GM21529 (cell line): Measurements from ENCODE around the gene SLC16A3.
"Not testable (repeated sequence)": the region's sequence is repeated elsewhere in the genome, so short reads cannot be mapped to it uniquely, and the experiment has no call there.

Source experiments
- ATAC-seq: cut with Tn5 transposase; IDR thresholded peaks from one replicate; pipeline ENCODE4 v1.9.1; 2021; ENCODE audit not compliant: unreplicated experiment

Gene SLC16A3

GRCh38 chr17:82245134-82246039, 16.5 kb downstream of the SLC16A3 start:
- ATAC-seq = no peak

- no peak for ATAC-seq
Measured at GRCh38 chr17:82246040-82246364, 17.2 kb downstream of the SLC16A3 start.

GRCh38 chr17:82246365-82247181, 17.7 kb downstream of the SLC16A3 start:
- no peak for ATAC-seq

DNA sequence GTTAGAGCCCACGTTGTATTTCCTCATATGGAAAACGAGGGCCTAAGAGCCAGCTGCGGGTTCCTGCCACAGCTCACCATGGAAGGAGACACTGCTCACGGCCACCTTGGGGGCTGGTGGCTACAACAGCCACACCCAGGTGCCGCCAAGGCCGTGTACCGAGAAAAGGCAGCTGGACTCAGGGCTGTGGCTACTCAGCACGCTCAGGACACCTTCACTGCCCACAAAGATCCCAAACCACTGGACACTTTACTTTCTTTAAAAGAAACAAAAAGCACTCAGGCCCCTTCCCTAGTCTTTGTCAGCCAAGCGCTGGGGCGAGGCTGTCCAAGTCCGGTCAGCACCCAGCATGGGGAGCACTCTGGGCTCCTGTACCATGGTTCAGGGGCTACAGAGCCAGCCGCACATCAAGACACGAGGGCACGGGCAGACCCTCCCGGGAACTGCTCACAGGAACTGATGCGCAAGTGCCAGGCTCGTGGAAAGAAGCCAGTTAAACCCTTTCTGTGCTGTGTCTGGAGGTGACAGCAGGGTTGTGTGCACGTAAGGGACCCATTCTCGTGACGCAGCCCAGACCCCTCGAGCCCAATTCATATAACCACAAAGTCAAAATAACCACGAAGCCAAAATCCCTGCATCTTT, 18.5 kb downstream of the SLC16A3 start:
- no peak for ATAC-seq

GRCh38 chr17:82247856-82248671, 19.2 kb downstream of the SLC16A3 start:
- no peak for ATAC-seq

- no peak for ATAC-seq
Measured at GRCh38 chr17:82248815-82249674, 20.2 kb downstream of the SLC16A3 start.

DNA sequence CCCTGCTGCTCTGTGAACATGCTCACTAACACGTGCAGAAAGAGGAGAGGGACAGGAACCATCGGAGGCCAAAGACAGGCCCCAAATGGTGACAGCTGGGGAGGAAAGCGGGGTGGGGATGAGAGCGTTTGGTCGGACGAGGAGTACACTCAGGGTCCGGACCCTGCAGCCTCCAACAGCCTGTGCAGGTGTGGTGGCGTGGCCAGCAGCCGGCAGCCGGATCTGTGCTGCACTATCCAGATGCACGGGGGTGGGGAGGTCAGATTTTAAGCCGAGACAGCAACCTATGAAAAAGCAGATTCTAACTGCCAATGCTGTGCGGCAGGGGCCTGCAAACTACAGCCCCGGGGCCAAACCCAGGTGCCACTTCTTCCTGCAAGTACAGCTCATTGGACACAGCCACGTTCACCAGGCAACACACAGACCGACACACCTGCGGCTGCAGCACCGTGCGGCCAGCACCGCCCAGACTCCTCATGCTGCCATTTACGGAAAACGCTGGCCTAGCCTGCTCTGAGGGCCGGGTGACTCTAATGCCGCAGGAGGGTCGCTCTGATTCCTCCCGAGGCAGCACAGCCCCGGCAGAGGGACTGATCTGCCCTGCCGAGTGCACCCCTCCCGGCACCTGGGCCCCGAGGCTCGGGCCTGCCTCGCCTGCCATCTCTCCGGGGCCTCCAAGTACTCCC, 21.2 kb downstream of the SLC16A3 start:
- no peak for ATAC-seq

DNA sequence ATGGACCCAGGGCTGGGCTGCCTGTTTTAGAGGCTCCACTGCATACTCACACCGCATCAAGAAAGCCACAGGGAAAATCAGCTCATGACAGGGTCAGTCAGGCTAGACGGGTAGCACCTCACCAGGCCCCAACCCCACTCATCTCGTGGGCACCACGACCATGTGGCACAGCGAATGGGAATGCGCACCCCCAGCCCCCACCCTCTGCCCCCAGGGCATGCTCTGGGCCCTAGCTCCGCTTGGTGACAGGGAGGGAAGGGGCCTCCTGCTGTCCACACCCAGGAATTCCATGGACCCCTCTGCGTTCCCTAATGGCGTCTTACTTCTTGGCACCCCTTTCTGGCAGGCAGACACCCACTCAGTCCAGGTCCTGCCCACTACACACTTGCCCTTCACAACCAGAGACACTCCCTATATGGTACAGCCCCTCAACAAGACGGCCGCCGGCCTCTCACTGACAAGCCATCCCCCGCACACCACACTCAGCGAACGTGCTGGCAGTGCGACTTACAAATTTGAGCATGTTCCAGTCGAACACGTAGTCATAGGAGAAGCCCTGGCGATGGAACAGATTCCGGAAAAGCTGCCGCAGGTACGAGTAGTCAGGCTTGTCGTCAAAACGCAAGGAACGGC, 22.1 kb downstream of the SLC16A3 start:
- no peak for ATAC-seq

DNA sequence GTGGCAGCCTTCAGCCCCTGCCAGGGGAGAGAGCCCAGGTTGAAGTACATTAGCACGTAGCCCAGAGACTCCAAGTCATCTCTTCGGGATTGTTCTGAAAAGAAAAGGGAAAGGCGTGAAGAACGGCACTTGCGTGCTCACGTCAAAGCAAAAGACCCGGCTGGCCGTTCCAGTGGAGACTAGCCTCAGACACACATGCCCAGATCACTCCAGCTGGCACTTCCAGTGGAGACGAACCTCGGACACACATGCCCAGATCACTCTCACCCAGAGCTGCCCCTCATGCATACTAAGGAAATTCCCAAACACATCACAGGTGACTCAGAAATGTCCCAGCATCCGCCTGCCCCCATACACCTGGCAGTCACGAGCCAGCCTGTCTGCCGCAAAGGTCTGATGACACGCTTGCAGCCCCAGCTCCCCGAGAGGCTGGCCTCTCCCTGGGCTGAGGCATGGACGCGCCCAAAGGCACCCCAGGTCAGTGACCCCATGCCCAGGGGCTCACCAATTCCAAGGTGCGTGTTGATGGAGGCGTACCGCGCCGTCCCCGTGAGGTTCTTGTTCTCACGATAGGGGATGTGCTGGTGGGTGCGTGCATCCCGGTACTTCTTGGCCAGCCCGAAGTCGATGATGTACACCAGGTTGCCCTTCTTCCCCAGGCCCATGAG, 23.8 kb downstream of the SLC16A3 start:
- no peak for ATAC-seq

DNA sequence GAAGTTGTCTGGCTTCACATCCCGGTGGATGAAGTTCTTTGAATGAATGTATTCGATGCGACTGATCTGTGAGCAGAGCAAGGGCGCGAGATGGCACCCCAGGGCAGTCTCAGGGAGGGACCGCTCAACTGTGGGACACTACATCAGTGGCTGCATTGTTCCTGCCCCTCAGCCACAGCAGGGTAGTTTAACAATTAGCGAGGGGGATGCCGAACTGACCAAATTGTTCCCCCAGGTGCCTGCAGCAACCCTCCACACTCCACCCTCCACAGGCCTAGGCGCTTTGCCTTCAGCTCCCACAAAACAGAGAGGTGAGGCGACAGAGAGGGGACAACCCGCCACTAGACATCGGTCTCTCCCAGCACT, 24.3 kb downstream of the SLC16A3 start:
- no peak for ATAC-seq

DNA sequence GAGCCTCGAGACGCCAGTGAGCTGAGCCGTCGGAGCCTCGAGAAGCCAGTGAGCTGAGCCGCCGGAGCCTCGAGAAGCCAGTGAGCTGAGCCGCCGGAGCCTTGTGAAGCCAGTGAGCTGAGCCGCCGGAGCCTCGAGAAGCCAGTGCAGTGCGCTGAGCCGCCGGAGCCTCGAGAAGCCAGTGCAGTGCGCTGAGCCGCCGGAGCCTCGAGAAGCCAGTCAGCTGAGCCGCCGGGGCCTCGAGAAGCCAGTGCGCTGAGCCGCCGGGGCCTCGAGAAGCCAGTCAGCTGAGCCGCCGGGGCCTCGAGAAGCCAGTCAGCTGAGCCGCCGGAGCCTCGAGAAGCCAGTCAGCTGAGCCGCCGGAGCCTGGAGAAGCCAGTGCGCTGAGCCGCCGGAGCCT, 25.3 kb downstream of the SLC16A3 start:
- not testable (repeated sequence) for ATAC-seq

- ATAC-seq = not testable (repeated sequence)
Measured at GRCh38 chr17:82254746-82255145, 25.9 kb downstream of the SLC16A3 start.

DNA sequence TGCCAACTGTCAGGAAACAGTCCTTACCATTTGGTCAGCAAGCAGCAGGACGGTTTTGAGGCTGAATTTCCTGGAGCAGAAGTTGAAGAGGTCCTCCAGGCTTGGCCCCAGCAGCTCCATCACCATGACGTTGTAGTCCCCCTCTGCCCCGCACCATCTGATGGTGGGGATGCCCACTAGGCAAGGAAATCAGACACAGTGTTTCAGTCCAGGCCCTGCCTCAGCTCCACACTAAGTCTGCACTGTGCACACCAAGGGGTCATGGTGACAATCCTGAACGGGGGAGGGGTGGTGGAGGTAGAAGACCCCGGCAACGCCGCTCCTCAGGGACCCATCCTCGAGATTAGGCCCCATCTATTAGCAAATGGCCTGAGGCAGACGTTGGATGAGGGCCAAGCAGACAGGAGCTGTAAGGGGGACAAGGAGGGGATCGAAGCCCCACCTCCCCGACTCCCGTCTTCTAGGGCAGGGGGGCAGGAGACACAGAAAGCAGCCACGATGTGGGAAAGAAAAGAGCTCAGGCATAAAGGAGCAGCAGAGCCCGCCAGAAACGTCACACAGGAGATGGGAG, 26.6 kb downstream of the SLC16A3 start:
- no peak for ATAC-seq

- ATAC-seq = no peak
Measured at GRCh38 chr17:82256242-82256885, 27.5 kb downstream of the SLC16A3 start.

DNA sequence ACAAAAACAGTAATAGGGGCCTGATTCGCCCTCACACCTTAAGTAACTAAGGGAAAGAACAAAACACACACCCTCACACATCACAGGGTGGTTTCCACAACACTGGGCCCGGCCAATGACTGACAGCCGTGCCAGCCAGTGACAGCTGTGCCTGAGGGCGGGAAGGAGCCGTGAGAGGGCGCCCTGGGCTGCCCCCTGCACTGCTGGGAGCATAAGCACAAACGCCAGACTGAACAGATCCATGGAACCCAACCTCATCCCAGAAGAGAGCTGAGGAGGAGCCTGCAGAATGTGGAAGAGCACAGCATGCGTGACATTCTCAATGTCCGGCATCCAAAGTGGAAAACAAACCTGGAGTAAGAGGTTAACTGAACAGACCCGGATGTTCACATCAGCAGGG, 28.6 kb downstream of the SLC16A3 start:
- ATAC-seq = no peak

DNA sequence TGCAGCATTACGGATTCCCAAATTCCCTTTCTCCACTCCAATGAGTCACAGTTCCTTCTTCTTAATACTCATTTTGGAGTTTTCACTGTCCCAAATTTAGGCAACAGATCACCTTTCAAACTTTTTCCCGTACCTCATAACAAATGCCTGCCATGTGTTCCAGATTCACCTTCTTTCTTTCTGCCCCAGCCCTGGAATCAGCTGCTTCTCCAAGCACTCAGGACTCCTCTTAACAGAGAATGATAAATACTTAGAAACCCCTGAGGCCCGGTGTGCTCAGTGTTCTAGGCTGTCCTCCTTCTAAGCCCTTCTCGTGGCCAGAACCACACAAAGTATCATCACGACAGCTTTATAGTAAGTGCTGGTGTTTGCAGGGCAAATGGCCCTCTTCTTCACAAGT, 29.7 kb downstream of the SLC16A3 start:
- no peak for ATAC-seq
